ENCODE measurements around the gene TUT7. TPM values are rescaled to one million over a fixed set of nuclear protein-coding genes. Genes with fewer than 3 reads are reported as not detected.

TUT7 gene
- total RNA-seq, 1 donor from 2014 or later: 24.5 TPM

DNA sequence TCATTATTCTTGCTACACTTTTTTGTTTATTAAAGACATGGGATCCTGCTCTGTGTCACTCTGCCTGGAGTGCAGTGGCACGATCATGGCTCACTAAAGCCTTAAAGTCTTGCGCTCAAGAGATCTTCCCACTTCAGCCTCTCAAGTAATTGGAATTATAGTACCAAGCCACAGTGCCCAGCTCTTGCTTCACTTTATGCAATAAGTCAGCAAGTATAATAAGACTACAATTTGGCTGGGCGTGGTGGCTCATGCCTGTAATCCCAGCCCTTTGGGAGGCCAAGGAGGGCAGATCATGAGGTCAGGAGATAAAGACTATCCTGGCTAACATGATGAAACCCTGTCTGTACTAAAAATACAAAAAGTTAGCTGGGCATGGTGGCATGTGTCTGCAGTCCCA is 100.6 kb downstream of the TUT7 start:
- H3K4me1 Mint-ChIP-seq (ENCODE audit: low read depth): peaks cover 2% of the 10 kb centered on the region

DNA sequence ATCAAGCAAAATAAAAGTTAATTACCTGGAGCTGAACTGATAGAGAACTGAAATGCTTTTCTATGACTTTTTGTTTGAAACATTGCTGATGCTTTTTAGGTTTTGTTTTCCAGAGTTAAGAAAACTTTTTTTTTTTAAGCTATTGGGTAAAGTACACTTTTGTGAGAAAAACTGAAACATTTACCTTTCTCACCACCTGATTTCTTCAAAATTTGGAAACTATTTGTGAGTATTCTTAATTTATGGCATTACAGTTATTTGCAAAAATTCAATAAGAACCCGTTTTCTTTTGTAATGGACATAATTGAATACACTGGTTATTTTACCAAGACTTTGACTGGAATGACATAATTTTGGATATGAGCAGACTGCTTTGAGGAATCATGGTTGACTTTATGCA is 101.3 kb downstream of the TUT7 start:
- Mint-ChIP-seq H3K36me3 (ENCODE audit: insufficient read depth) (peaks cover 12% of the 10 kb centered on the region), H3K4me1 (ENCODE audit: low read depth) (peaks cover 2% of the 10 kb centered on the region), H3K4me3 (ENCODE audit: low read depth) (no peak overlapping the region), H3K27me3 (no peaks in the 10 kb centered on the region), H3K27ac (no peak overlapping the region), H3K9me3 (ENCODE audit: low read depth) (peaks cover 16% of the 10 kb centered on the region)
- TF ChIP-seq, protein P1, sequence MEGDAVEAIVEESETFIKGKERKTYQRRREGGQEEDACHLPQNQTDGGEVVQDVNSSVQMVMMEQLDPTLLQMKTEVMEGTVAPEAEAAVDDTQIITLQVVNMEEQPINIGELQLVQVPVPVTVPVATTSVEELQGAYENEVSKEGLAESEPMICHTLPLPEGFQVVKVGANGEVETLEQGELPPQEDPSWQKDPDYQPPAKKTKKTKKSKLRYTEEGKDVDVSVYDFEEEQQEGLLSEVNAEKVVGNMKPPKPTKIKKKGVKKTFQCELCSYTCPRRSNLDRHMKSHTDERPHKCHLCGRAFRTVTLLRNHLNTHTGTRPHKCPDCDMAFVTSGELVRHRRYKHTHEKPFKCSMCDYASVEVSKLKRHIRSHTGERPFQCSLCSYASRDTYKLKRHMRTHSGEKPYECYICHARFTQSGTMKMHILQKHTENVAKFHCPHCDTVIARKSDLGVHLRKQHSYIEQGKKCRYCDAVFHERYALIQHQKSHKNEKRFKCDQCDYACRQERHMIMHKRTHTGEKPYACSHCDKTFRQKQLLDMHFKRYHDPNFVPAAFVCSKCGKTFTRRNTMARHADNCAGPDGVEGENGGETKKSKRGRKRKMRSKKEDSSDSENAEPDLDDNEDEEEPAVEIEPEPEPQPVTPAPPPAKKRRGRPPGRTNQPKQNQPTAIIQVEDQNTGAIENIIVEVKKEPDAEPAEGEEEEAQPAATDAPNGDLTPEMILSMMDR (IDR thresholded peaks at IDR 0.05; ENCODE audit: unreplicated experiment): no peak
- no peak for DNase-seq (ENCODE audit: low spot score, unreplicated experiment)

More for the DNA sequence above, 100.6 kb downstream of the TUT7 start:
- Mint-ChIP-seq H3K36me3 (ENCODE audit: insufficient read depth) (peaks cover 12% of the 10 kb centered on the region), H3K4me3 (ENCODE audit: low read depth) (no peak overlapping the region), H3K27ac (no peak overlapping the region), H3K27me3 (no peaks in the 10 kb centered on the region), H3K9me3 (ENCODE audit: low read depth) (peaks cover 16% of the 10 kb centered on the region)
- TF ChIP-seq, protein P1 (IDR thresholded peaks at IDR 0.05; ENCODE audit: unreplicated experiment): no peak
- no peak for DNase-seq (ENCODE audit: low spot score, unreplicated experiment)

DNA sequence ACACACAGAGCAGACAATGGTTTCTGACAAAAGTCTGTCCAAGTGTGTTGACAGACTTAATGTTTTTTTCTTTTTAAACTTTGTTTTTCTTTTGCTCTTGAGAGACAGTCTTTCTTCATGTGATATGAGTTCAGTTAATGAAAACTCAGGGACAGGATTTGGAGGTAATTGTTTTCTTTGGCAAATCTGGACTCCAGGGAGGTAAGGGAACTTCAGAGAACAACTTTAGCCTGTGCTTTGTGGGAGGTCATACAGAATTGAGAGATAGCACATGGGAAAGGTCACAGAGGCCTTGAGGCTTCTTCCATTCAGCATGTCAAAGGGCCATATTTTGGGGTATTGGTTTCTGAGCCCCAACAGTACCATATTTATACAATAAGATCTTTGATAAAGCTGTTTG is 104.1 kb downstream of the TUT7 start:
- H3K4me3 Mint-ChIP-seq (ENCODE audit: low read depth): no peak overlapping the region
- H3K36me3 Mint-ChIP-seq (ENCODE audit: insufficient read depth): peaks cover 9% of the 10 kb centered on the region
- no peaks in the 10 kb centered on the region for H3K27me3 Mint-ChIP-seq
- H3K4me1 Mint-ChIP-seq (ENCODE audit: low read depth): peaks cover 4% of the 10 kb centered on the region
- peaks cover 10% of the 10 kb centered on the region for H3K9me3 Mint-ChIP-seq (ENCODE audit: low read depth)
- TF ChIP-seq, protein P1 (IDR thresholded peaks at IDR 0.05; ENCODE audit: unreplicated experiment): no peak
- H3K27ac Mint-ChIP-seq: no peak overlapping the region
- DNase-seq (ENCODE audit: low spot score, unreplicated experiment): no peak

DNA sequence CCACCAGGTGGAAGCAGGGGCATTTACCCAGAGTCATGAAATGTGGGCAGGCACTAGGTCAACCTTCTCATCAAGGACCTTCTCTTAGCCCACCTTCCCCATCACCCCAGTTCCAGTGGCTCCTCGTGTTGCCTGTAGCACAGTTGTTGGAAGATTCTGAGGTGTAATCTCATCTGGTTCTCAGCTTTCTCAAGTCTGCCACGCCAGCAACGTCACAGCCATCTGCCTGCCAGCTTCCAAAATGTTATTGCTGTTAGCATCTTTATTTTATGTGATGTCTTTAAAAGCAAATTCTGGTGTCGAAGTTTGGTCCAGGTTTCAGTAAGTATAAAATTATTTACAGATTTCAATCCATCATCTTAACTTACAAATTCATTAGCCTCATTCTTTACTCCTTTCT is 105.5 kb downstream of the TUT7 start:
- Mint-ChIP-seq H3K36me3 (ENCODE audit: insufficient read depth) (peaks cover 5% of the 10 kb centered on the region), H3K27ac (no peak overlapping the region), H3K4me3 (ENCODE audit: low read depth) (no peak overlapping the region), H3K4me1 (ENCODE audit: low read depth) (peaks cover 4% of the 10 kb centered on the region), H3K9me3 (ENCODE audit: low read depth) (peaks cover 10% of the 10 kb centered on the region), H3K27me3 (no peaks in the 10 kb centered on the region)
- DNase-seq (ENCODE audit: low spot score, unreplicated experiment): no peak
- TF ChIP-seq, protein P1 (IDR thresholded peaks at IDR 0.05; ENCODE audit: unreplicated experiment): no peak

DNA sequence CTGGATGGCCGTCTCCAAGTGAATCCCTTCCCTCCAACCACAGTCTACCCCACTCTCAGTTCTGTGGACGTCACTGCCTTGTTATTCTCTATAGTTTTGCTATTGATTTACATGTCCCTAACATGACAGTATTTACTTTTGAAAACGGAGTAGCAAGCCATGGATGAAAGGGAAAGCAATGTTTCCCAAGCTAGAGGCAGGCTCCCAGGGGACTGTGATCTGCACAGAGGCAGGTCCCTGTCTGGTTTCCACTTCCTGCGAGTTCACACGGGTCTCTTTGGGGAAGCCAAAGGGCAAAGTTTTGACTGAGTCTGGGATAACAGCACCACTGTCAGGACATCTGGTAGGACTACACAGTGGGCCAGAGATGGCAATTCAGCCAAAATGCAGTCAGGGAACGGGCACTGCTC is 107.5 kb downstream of the TUT7 start:
- DNase-seq (ENCODE audit: low spot score, unreplicated experiment): no peak
- no peak overlapping the region for H3K4me3 Mint-ChIP-seq (ENCODE audit: low read depth)
- H3K27ac Mint-ChIP-seq: no peak overlapping the region
- no peaks in the 10 kb centered on the region for H3K27me3 Mint-ChIP-seq
- peaks cover 4% of the 10 kb centered on the region for H3K4me1 Mint-ChIP-seq (ENCODE audit: low read depth)
- peaks cover 2% of the 10 kb centered on the region for H3K36me3 Mint-ChIP-seq (ENCODE audit: insufficient read depth)
- H3K9me3 Mint-ChIP-seq (ENCODE audit: low read depth): peaks cover 7% of the 10 kb centered on the region
- TF ChIP-seq, protein P1 (IDR thresholded peaks at IDR 0.05; ENCODE audit: unreplicated experiment): no peak

All from progenitor cell of endocrine pancreas (in vitro differentiated cells).